Muscle of arm (tissue), 12 donors: ENCODE measurements around the gene BNC2. TPM values are rescaled to one million over a fixed set of nuclear protein-coding genes. Genes with fewer than 3 reads are reported as not detected.

ENCODE experiments used
- DNase-seq: peaks from one replicate; pipeline ENCODE4 v3.0.0-alpha.2; 2013
- polyA plus RNA-seq, 12 donors: library from polyadenylated mRNA; unstranded; fragments of 120-200 nt; gene quantifications; one replicate each; pipeline ENCODE4 v1.2.1, GENCODE V29; 2013; ENCODE audit not compliant: insufficient read length in 12 of 12

Gene BNC2
- polyA plus RNA-seq, 12 donors: 4.5 to 19.4 (median 6.8) TPM; not detected in 1

DNA sequence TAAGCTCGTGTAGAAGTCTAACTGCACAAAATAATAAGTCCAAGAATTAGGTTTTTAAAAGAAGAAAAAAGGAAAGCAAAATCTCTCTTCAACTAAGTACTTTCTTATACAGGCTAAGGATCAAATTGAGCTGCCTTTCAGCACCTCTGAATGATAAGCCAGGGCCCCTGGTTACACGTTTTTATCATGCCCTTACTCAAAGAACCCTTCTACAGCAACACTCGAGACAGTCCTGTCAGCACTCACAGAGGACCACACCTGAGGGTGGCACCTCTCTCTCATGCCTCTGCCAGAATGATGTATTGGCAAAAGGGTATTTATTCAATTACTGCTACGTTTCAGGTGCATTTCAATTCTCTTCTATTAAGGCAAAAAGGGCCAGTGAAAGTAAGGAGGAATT, 150.5 kb downstream of the BNC2 start:
- no peak for DNase-seq

DNA sequence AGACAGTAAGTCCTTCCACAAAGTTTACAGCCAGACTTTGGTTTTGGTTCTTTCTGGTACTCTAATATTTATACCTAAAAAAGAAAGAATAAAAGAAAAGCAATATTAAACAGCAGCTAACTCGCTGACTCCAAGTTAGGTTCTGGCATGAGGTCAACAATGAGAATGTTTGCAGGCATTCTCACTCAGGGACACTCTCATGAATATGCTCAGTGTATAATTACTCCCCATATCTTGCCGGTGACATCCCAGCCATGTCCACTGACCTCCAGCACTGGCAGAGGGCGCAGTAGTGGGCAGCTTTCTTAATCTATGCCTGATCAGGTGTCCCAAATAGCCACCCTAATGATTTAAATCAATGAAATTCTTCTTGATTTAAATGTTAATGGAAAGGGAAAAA, 151.5 kb downstream of the BNC2 start:
- no peak for DNase-seq

- no peak for DNase-seq
Observed at GRCh38 chr9:16718296-16718695, 152.2 kb downstream of the BNC2 start.

GRCh38 chr9:16716601-16717000, 153.9 kb downstream of the BNC2 start:
- no peak for DNase-seq

DNA sequence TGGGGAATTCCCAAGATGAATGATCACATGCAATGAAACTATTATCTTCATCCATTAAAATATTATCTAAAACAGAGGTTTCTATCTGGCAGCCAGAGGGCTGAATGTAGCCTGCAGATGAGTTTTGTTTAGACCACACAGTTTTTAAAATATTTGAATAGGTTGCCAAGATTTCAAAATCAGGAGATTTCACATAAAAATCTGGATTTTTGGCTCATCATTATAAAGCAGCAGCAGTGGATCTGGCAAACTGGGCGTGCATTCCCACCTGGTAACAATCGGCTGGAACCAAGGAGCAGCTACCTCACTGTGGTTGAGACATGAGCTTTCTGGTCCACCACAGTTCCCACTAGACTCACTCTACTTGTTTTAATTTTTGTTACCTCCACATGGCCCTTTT, 155.1 kb downstream of the BNC2 start:
- no peak for DNase-seq

DNA sequence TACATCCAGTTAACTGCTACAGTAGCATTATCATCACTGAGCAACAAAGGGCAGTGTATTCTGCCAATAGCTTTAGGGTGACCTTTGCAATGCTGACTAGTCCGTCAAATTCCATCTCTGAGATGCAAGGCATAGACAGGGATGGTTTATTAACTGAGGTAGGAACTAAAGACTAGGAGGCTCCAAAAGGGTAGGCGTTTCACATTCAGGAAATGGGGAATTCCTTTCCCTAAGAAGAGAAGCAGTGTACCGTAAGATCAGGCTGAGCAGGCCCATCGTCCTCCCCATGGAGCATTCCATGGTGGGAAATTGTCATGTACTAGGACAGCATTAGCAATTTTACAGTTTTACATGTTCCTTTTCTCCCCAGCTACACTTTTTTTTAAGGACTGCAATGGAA, 157.7 kb downstream of the BNC2 start:
- no peak for DNase-seq

DNA sequence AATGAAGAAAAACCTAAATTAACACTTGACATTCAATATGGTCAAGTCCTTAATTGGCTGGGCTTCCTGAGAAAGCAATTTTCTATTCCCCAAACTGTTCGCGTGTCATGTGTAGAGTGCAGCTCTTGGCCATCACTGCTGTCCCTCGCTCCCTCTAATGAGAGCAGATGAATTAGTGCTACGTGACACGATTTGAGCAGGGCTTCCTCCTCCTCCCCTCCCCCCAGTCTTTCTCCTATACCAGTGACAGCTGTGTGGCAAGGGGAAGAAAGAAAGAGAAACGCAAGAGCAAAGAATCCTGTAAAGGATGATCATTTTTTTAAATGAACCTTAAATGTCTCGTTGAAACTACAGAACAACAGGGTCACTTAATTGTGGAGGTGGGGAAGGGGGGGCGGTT, 159.6 kb downstream of the BNC2 start:
- no peak for DNase-seq

DNA sequence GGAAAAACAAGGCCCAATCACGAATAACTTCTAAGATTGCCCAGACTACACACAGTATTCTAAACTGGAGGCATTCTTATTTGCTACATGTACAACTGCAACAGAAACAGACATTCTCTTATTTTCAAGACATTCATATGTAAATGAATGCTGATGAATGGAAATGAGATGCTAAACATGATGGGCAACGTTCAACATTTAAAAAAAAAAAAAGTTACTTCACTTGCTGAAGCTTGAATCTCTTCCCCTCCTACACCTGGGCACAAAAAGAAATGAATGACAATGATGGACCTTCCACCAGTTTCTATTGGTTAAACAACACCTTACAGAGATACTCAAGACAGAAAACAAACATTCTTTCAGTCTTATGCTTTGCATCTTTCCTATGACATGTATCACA, 160.5 kb downstream of the BNC2 start:
- no peak for DNase-seq

DNA sequence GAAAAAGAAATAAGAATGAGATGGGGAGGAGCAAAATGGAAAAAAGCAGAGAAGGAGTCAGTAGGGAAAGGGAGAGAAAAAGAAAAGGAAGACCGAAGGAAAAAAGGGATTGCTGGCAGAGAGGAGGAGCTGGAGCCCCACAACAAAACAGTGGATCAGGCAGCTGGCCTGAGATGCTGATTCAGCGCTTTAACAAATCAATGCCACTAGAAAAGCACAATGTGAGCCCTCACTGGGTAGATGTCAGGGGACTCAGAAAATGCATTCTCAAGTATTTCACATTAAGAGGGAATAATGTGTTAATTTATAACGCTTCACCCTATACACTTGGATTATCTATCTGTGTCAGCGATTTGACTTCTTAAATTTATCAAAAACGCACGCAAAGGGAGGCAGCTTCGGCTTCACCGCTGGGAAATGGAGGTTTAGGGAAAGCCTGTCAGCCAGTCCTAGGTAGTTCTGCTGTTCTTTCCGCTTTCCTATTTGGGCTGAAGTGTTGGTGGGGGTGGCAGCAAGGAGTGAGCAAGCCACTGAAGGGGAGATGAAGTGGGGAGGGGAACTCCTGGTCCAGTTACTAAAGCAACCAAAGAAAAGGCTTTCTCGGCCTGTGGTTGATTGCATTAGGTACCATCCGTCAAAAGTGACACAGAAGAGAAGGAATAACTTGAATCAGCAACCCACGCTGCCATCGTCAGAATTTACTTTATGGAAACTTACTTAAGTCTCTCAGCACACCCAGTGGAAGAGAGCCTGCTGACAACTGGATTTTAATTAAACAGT, 161.6 kb downstream of the BNC2 start:
- DNase-seq: no peak

DNA sequence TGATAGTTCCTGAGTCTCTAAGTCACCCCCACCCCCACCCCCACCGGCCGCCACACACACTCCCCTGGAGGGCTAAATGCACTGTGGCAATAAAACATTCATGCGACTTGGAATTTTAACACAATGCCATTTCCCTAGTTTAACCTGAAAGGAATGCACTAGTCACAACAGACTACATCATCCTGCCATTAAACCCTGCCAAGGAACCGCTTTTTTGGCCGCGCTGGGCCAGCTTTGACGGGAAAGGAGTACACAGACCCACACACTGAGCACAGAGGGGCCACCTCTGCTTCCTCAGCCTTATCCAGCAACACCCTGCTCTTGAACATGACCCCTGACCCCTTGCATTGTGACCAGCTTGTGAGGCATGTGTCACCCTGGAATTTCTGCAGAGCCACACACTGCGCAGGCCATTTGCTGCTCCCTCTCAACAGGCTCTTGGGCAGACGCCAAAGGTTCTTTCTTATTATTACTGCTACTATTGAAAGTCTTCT, 165.3 kb downstream of the BNC2 start:
- peak; percentile 86 for DNase-seq

DNA sequence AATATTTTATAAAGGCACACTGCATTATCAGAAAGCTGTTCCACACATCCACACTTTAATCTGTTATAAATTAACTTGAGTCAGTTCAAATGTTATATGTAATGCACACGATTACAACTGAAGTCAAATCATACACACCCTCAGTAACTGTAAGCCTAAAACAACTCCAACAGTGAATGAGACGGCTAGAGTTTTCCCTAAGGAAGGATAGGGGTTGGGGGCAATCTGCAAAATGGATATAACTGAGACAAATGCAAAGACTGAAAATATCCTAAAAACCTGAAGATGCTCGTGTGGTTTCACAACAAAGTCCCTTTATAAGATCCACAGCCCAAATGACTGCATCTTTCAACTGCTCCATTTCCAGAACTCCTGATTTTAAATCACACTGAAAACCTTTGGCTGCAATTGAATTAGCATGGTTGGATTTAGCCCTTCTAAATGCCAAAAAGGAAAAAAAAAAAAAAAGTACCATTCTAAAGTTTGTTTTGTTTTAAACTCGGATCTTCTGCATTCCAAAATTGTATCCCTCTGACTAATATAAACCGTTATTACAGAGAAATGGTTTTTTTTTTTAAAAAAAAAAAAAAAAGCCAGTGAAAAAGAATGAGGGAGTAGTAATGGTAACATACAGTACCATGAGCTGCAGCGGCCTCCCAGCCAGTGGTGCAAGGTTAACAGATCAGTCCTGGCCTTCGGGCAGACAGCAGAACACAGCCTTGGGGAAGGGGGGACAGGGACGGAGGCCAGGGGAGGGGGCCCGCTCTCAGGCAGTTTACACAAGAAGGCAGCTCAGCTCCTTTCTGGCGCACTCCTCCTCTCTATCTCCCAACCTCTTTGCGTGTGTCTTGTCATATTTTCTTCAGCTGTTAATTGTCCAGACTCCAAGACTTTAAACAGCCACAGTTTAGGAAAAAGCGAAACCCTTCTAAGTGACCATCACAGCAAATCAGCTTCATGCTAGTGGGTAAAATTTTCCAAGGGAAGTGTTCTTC, 166.1 kb downstream of the BNC2 start:
- DNase-seq: peak; percentile 78

GRCh38 chr9:16701347-16701746, 169.1 kb downstream of the BNC2 start:
- DNase-seq: no peak

GRCh38 chr9:16693616-16694015, 176.9 kb downstream of the BNC2 start:
- peak; percentile 70 for DNase-seq

- DNase-seq: no peak
Observed at GRCh38 chr9:16690628-16691027, 179.8 kb downstream of the BNC2 start.

GRCh38 chr9:16690205-16690604, 180.3 kb downstream of the BNC2 start:
- no peak for DNase-seq

DNA sequence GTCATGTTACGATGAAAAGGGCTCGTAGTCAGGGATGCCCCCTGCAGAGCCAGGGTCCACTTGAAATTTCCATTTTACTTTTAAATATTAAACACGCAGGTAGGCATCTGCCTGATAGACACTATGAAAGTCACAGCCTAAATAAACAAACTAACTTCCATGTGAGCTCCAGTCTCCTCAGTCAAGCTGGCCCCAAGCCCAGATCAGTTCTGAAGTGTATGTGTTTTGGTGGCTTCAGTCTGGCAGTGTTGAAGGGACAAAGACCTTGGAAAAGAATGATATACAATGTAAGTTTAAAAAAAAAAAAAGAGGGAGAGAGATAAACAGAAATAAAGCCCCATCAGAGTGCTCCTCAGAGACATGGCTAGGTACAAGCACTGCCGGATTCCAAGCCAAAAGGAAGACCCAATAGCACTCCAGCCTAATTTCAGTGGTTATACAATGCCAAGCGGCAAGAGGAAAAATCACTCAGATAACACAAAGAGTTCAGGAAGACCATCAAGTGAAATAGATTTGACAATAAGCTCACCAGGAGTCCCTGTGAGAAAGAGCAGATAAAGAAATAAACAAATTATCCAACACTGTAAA, 181.0 kb downstream of the BNC2 start:
- no peak for DNase-seq

DNA sequence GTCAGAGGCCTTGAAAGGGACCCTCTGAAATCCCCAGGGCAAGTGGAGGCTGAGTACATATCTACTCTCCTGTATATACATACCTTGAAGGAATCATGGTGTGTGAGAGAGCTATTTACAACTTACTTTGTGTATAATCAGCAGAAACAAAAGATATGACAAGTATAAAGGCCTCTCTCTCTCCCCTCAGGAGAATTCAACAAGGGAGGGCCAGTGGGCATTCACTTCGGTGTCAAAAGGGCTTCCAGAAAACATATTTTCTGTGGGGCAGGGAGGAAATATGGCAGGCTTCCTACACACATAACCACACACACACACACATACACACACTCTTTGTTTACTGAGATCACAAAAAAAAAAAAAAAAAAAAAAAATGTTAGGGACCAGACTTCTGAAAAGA, 181.7 kb downstream of the BNC2 start:
- DNase-seq: no peak

DNA sequence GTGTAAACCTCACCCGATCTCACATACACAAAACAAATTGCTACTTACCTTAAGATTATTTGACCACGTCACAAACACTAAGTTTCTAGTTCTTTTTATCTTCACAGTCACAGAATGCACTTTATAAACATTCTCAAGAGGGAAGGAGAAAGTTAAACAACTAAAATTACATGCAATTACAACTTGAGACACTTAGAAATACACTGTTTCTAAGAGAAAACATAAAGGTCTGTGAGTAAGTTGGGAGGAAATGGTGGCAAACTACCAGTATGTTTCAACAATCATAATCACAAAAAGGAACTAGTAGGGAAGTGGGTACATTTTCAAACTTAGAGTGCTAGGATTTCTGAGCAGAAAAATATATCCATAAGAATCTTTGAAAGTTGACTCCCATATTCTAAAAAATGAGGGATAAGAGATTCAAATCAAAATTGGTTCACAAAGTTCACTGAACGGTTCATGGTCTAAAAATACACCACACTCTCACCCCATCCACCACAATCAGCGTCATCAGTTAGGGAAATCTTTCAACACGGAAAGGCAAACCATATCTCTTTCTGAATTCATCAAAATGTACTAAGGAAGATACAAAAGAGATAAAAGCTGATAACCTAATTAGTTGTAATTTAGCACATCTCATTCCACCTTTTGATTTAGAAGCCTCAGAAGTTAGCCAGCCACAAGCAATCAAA, 182.6 kb downstream of the BNC2 start:
- DNase-seq: no peak

GRCh38 chr9:16683326-16683725, 187.1 kb downstream of the BNC2 start:
- DNase-seq: no peak

DNA sequence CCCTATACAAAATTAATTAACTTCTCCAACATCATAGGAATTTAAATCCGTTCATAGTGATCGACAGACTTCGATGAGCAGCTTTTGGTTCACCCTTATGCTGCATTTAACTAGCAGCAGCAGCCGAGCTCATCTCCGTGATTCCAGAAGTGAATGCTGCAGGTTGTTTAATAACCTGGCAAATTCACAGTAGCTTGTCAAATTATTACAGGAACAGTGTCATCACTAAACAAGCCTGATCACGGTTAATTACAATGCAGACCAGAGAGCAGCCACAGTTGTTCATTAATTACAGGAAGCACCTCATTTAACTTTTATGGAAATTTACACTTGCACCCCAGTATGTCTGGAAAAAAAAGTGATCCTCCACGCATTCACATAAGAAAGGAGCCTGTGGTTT, 188.2 kb downstream of the BNC2 start:
- no peak for DNase-seq

DNA sequence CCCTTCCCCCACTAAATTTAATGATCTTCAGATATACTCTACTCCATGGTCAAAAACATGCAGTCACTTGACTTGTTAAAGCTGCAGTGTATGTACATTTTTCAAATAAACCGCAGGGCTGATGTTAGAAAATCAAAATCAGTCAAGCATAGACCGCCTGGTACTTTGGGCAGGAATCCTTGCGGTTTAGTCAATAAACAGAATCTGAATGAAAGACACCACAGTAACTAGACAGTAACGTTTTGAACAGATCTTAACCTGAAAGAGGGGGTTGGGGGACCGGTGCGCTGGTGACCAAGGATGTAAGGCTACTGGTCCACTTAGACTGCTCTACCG, 188.8 kb downstream of the BNC2 start:
- DNase-seq: no peak
